DMS153 treated with DMSO at 0.1 percent for 48 hours (cell line): ENCODE results near the gene MCM3.
A peak's percentile ranks its signal among the peaks of the same experiment; 100 is the strongest.

Experiments used
- DNase-seq: peaks from one replicate; lab custom pipeline; 2025; ENCODE audit not compliant: unreplicated experiment; lab: John Stamatoyannopoulos, UW

The MCM3 gene

GRCh38 chr6:52304983-52305390, 20.4 kb upstream of the MCM3 start:
- DNase-seq, result no peak

- DNase-seq, result no peak
These were observed 18.6 kb upstream of the MCM3 start for GRCh38 chr6:52303178-52303577.

GRCh38 chr6:52301326-52301725, 16.8 kb upstream of the MCM3 start:
- no peak for DNase-seq

- DNase-seq, result no peak
These were observed 16.0 kb upstream of the MCM3 start for GRCh38 chr6:52300489-52300931.

GRCh38 chr6:52299653-52300052, 15.1 kb upstream of the MCM3 start:
- no peak for DNase-seq

GRCh38 chr6:52297433-52297832, 12.9 kb upstream of the MCM3 start:
- DNase-seq, result no peak

GRCh38 chr6:52293067-52293466, 8.5 kb upstream of the MCM3 start:
- no peak for DNase-seq

- DNase-seq, result no peak
These were observed 4.3 kb upstream of the MCM3 start for GRCh38 chr6:52288841-52289240.

GRCh38 chr6:52288216-52288615, 3.7 kb upstream of the MCM3 start:
- no peak for DNase-seq

- peak; percentile 72 for DNase-seq
These were observed 2.4 kb upstream of the MCM3 start for GRCh38 chr6:52286798-52287432.

- no peak for DNase-seq
These were observed 881 bp upstream of the MCM3 start for GRCh38 chr6:52285177-52286068.

- no peak for DNase-seq
These were observed 447 bp downstream of the MCM3 start for GRCh38 chr6:52284131-52284459.

- DNase-seq, result no peak
These were observed 1.4 kb downstream of the MCM3 start for GRCh38 chr6:52283111-52283510.

GRCh38 chr6:52276130-52276529, 8.4 kb downstream of the MCM3 start:
- DNase-seq, result no peak

- DNase-seq, result no peak
These were observed 12.6 kb downstream of the MCM3 start for GRCh38 chr6:52271852-52272460.

GRCh38 chr6:52263709-52264540, 20.6 kb downstream of the MCM3 start:
- peak; percentile 34 for DNase-seq

- DNase-seq, result no peak
These were observed 21.8 kb downstream of the MCM3 start for GRCh38 chr6:52262620-52263344.

GRCh38 chr6:52261229-52261628, 23.3 kb downstream of the MCM3 start:
- no peak for DNase-seq

- DNase-seq, result no peak
These were observed 23.9 kb downstream of the MCM3 start for GRCh38 chr6:52260634-52261033.

- DNase-seq, result no peak
These were observed 29.1 kb downstream of the MCM3 start for GRCh38 chr6:52255434-52255833.
